NCI-H2196 treated with DMSO at 0.1 percent for 48 hours (cell line): ENCODE results near the gene FAM177B.
"Not testable (repeated sequence)": the region's sequence is repeated elsewhere in the genome, so short reads cannot be mapped to it uniquely, and the experiment has no call there.

Source experiments
- DNase-seq: peaks from one replicate; lab custom pipeline; 2025; ENCODE audit not compliant: unreplicated experiment; lab: John Stamatoyannopoulos, UW

Gene FAM177B

GRCh38 chr1:222739929-222740328, 2.9 kb downstream of the FAM177B start:
- DNase-seq: no peak

- not testable (repeated sequence) for DNase-seq
Observed at GRCh38 chr1:222741630-222742457, 4.8 kb downstream of the FAM177B start.

GRCh38 chr1:222749927-222750326, 12.9 kb downstream of the FAM177B start:
- no peak for DNase-seq

- no peak for DNase-seq
Observed at GRCh38 chr1:222750651-222751050, 13.6 kb downstream of the FAM177B start.

GRCh38 chr1:222751255-222751654, 14.3 kb downstream of the FAM177B start:
- no peak for DNase-seq

GRCh38 chr1:222754366-222755139, 17.6 kb downstream of the FAM177B start:
- DNase-seq: no peak

GRCh38 chr1:222757646-222758268, 20.8 kb downstream of the FAM177B start:
- DNase-seq: no peak

GRCh38 chr1:222759451-222760035, 22.5 kb downstream of the FAM177B start:
- DNase-seq: no peak

GRCh38 chr1:222761083-222761482, 24.1 kb downstream of the FAM177B start:
- DNase-seq: no peak

- not testable (repeated sequence) for DNase-seq
Observed at GRCh38 chr1:222762178-222762577, 25.2 kb downstream of the FAM177B start.

GRCh38 chr1:222767152-222767571, 30.2 kb downstream of the FAM177B start:
- DNase-seq: no peak

- no peak for DNase-seq
Observed at GRCh38 chr1:222768592-222768991, 31.6 kb downstream of the FAM177B start.

GRCh38 chr1:222769181-222769580, 32.2 kb downstream of the FAM177B start:
- DNase-seq: no peak

- no peak for DNase-seq
Observed at GRCh38 chr1:222769971-222770620, 33.1 kb downstream of the FAM177B start.

GRCh38 chr1:222772996-222773379, 36.0 kb downstream of the FAM177B start:
- DNase-seq: no peak

GRCh38 chr1:222777463-222777862, 40.5 kb downstream of the FAM177B start:
- no peak for DNase-seq

- no peak for DNase-seq
Observed at GRCh38 chr1:222777977-222778376, 41.0 kb downstream of the FAM177B start.

GRCh38 chr1:222781251-222781650, 44.2 kb downstream of the FAM177B start:
- no peak for DNase-seq

GRCh38 chr1:222783051-222783450, 46.0 kb downstream of the FAM177B start:
- DNase-seq: no peak

- no peak for DNase-seq
Observed at GRCh38 chr1:222784371-222784770, 47.4 kb downstream of the FAM177B start.

GRCh38 chr1:222784916-222785315, 47.9 kb downstream of the FAM177B start:
- DNase-seq: no peak
